Measurements from ENCODE around the gene B3GNT7. TPM values are rescaled to one million over a fixed set of nuclear protein-coding genes. Genes with fewer than 3 reads are reported as not detected.

Gene B3GNT7
- total RNA-seq, 1 experiment from 2014 or later, result 6.1 TPM

- no peak overlapping the region for H3K4me2 ChIP-seq (ENCODE audit: low read length)
- no peak overlapping the region for H3K9ac ChIP-seq (ENCODE audit: low read length)
- ChIA-PET CTCF (no interaction called here), RAD21 (ENCODE audit: low non-redundant PET in 1 of 2, low total read pairs in 2 of 2, uncharacterized antibody in 2 of 2, unreplicated experiment in 2 of 2) (no interaction called here), POLR2A (no interaction called here)
- peaks cover 9 to 17% of the 10 kb centered on the region in 2 experiments; a peak in 3 of 4 replicates for H3K4me1 ChIP-seq (ENCODE audit: control insufficient read depth in 1 of 2, insufficient read depth in 2 of 2, low read length in 2 of 2)
- intact Hi-C loops (cut with micrococcal nuclease), result no loop called here
- no peak overlapping the region for H3K27ac ChIP-seq (ENCODE audit: low read depth, low read length)
- no peaks in the 10 kb centered on the region; a peak in 1 of 4 replicates for H3K9me3 ChIP-seq (ENCODE audit: control insufficient read depth in 1 of 2, insufficient read depth in 1 of 2, low read depth in 1 of 2, low read length in 2 of 2)
- no peaks in the 10 kb centered on the region for H3K9me2 ChIP-seq (ENCODE audit: insufficient read depth)
- no peak overlapping the region for H2AFZ ChIP-seq (ENCODE audit: low read depth, low read length, poor library complexity, severe bottlenecking)
- H3K36me3 ChIP-seq (ENCODE audit: control insufficient read depth in 1 of 2, insufficient read depth in 2 of 2, low read length in 2 of 2), result no peaks in the 10 kb centered on the region; a peak in 1 of 4 replicates
- ATAC-seq, result no peak
- DNase-seq (ENCODE audit: low read depth, low spot score), result no peak
- no peaks in the 10 kb centered on the region for H3K79me2 ChIP-seq (ENCODE audit: insufficient read depth, low read length)
- TF ChIP-seq ZBTB33 (IDR thresholded peaks at IDR 0.05; ENCODE audit: extremely low read depth, insufficient replicate concordance, low read length), result no peak
- TF ChIP-seq ZNF274 (IDR thresholded peaks at IDR 0.05; ENCODE audit: low read depth, low read length), result no peak
- TF ChIP-seq SP1 (IDR thresholded peaks at IDR 0.05; ENCODE audit: low read depth), result no peak
- no peak for TF ChIP-seq JUND (IDR thresholded peaks at IDR 0.05)
- no peak for TF ChIP-seq SIN3A (IDR thresholded peaks at IDR 0.05; ENCODE audit: low read depth)
- TF ChIP-seq EGR1 (IDR thresholded peaks at IDR 0.05; ENCODE audit: low read depth), result no peak
- TF ChIP-seq POLR2A (IDR thresholded peaks at IDR 0.05; ENCODE audit: borderline replicate concordance, extremely low read depth, insufficient read depth, insufficient read length), result no peak
- no peak for TF ChIP-seq MAX (IDR thresholded peaks at IDR 0.05)
- no peak for TF ChIP-seq TCF7L2 (IDR thresholded peaks at IDR 0.05; ENCODE audit: borderline replicate concordance, extremely low read depth, insufficient read depth, insufficient read length)
- TF ChIP-seq ATF3 (IDR thresholded peaks at IDR 0.05), result no peak
- TF ChIP-seq EZH2 (IDR thresholded peaks at IDR 0.05), result no peak
- no peak for TF ChIP-seq YY1 (IDR thresholded peaks at IDR 0.05; ENCODE audit: extremely low read depth, insufficient replicate concordance, low read depth, low read length)
- TF ChIP-seq ZFX (IDR thresholded peaks at IDR 0.05), result no peak
- TF ChIP-seq CTCF (IDR thresholded peaks at IDR 0.05 in 2 of 3, conservative IDR thresholded peaks at IDR 0.05 in 1 of 3; ENCODE audit: borderline replicate concordance in 1 of 3, insufficient read depth in 1 of 3, low read depth in 2 of 3, low read length in 2 of 3), result no peak
- TF ChIP-seq FOSL1 (IDR thresholded peaks at IDR 0.05; ENCODE audit: low read depth), result no peak
- no peak for TF ChIP-seq SRF (IDR thresholded peaks at IDR 0.05; ENCODE audit: low read depth)
- no peak for TF ChIP-seq CEBPB (IDR thresholded peaks at IDR 0.05; ENCODE audit: low read depth)
- TF ChIP-seq RAD21 (IDR thresholded peaks at IDR 0.05; ENCODE audit: low read depth), result no peak
- BruUV-seq (replicated peaks), result no TSS peak
- H4K20me1 ChIP-seq (ENCODE audit: insufficient read depth), result no peaks in the 10 kb centered on the region
- no peak overlapping the region for H3K4me3 ChIP-seq (replicated peaks in 1 of 2; ENCODE audit: low read depth in 1 of 2, low read length in 2 of 2)
- no peaks in the 10 kb centered on the region for H3K27me3 ChIP-seq (ENCODE audit: insufficient read depth, low read length)
Measured at GRCh38 chr2:231380307-231380706, 15.2 kb upstream of the B3GNT7 start.
